ENCODE measurements around the gene UTP25. TPM values are rescaled to one million over a fixed set of nuclear protein-coding genes. Genes with fewer than 3 reads are reported as not detected.
"Not testable (repeated sequence)": the region's sequence is repeated elsewhere in the genome, so short reads cannot be mapped to it uniquely, and the experiment has no call there.

The UTP25 gene
- total RNA-seq, 1 experiment from 2014 or later: 8.7 TPM

GRCh38 chr1:209881619-209882018, 53.8 kb downstream of the UTP25 start:
- no peak for DNase-seq
- Histone ChIP-seq H3K36me3 (replicated peaks; ENCODE audit: control insufficient read depth, insufficient read depth, low read length) (no peaks in the 10 kb centered on the region), H3K4me3 (ENCODE audit: insufficient read depth, low read depth, low read length) (no peak overlapping the region), H3K27me3 (ENCODE audit: control insufficient read depth, insufficient read depth, low read length) (no peaks in the 10 kb centered on the region; the same call in 1 of the 2 replicates)

GRCh38 chr1:209882286-209882685, 54.5 kb downstream of the UTP25 start:
- no peaks in the 10 kb centered on the region for H3K36me3 ChIP-seq (replicated peaks; ENCODE audit: control insufficient read depth, insufficient read depth, low read length)
- no peaks in the 10 kb centered on the region; the same call in 1 of the 2 replicates for H3K27me3 ChIP-seq (ENCODE audit: control insufficient read depth, insufficient read depth, low read length)
- H3K4me3 ChIP-seq (ENCODE audit: insufficient read depth, low read depth, low read length): no peak overlapping the region
- DNase-seq: no peak

- H3K36me3 ChIP-seq (replicated peaks; ENCODE audit: control insufficient read depth, insufficient read depth, low read length): no peaks in the 10 kb centered on the region
- H3K4me3 ChIP-seq (ENCODE audit: insufficient read depth, low read depth, low read length): no peak overlapping the region
- no peaks in the 10 kb centered on the region; the same call in 1 of the 2 replicates for H3K27me3 ChIP-seq (ENCODE audit: control insufficient read depth, insufficient read depth, low read length)
- no peak for DNase-seq
Measured at GRCh38 chr1:209882942-209883340, 55.2 kb downstream of the UTP25 start.

- DNase-seq: no peak
- Histone ChIP-seq H3K36me3 (replicated peaks; ENCODE audit: control insufficient read depth, insufficient read depth, low read length) (no peaks in the 10 kb centered on the region), H3K27me3 (ENCODE audit: control insufficient read depth, insufficient read depth, low read length) (no peaks in the 10 kb centered on the region; the same call in 1 of the 2 replicates), H3K4me3 (ENCODE audit: insufficient read depth, low read depth, low read length) (no peak overlapping the region)
Measured at GRCh38 chr1:209883341-209883971, 55.7 kb downstream of the UTP25 start.

- H3K27me3 ChIP-seq (ENCODE audit: control insufficient read depth, insufficient read depth, low read length): no peaks in the 10 kb centered on the region; the same call in none of the 2 replicates
- H3K4me3 ChIP-seq (ENCODE audit: insufficient read depth, low read depth, low read length): no peak overlapping the region
- H3K36me3 ChIP-seq (replicated peaks; ENCODE audit: control insufficient read depth, insufficient read depth, low read length): no peaks in the 10 kb centered on the region
- no peak for DNase-seq
Measured at GRCh38 chr1:209884249-209884648, 56.5 kb downstream of the UTP25 start.

GRCh38 chr1:209884665-209885117, 56.9 kb downstream of the UTP25 start:
- DNase-seq: peak; percentile 46
- Histone ChIP-seq H3K27me3 (ENCODE audit: control insufficient read depth, insufficient read depth, low read length) (peaks cover 1% of the 10 kb centered on the region), H3K36me3 (replicated peaks; ENCODE audit: control insufficient read depth, insufficient read depth, low read length) (no peaks in the 10 kb centered on the region), H3K4me3 (ENCODE audit: insufficient read depth, low read depth, low read length) (no peak overlapping the region)

GRCh38 chr1:209885403-209886218, 57.8 kb downstream of the UTP25 start:
- H3K36me3 ChIP-seq (replicated peaks; ENCODE audit: control insufficient read depth, insufficient read depth, low read length): no peaks in the 10 kb centered on the region
- H3K4me3 ChIP-seq (ENCODE audit: insufficient read depth, low read depth, low read length): no peak overlapping the region
- no peak for DNase-seq
- H3K27me3 ChIP-seq (ENCODE audit: control insufficient read depth, insufficient read depth, low read length): peaks cover 1% of the 10 kb centered on the region

- no peaks in the 10 kb centered on the region for H3K36me3 ChIP-seq (replicated peaks; ENCODE audit: control insufficient read depth, insufficient read depth, low read length)
Measured at GRCh38 chr1:209886219-209886536, 58.4 kb downstream of the UTP25 start.

GRCh38 chr1:209888291-209889076, 60.7 kb downstream of the UTP25 start:
- not testable (repeated sequence) for H3K36me3 ChIP-seq (replicated peaks; ENCODE audit: control insufficient read depth, insufficient read depth, low read length); H3K27me3 ChIP-seq (ENCODE audit: control insufficient read depth, insufficient read depth, low read length); DNase-seq
- H3K4me3 ChIP-seq (ENCODE audit: insufficient read depth, low read depth, low read length): peak overlapping the region; percentile 12; the same call in 1 of the 2 replicates

More at GRCh38 chr1:209886219-209886536, 58.4 kb downstream of the UTP25 start:
- Histone ChIP-seq H3K4me3 (ENCODE audit: insufficient read depth, low read depth, low read length) (no peak overlapping the region), H3K27me3 (ENCODE audit: control insufficient read depth, insufficient read depth, low read length) (peaks cover 1% of the 10 kb centered on the region)
- no peak for DNase-seq

GRCh38 chr1:209889077-209889418, 61.3 kb downstream of the UTP25 start:
- Histone ChIP-seq H3K4me3 (ENCODE audit: insufficient read depth, low read depth, low read length) (peak overlapping the region; percentile 12; the same call in 1 of the 2 replicates), H3K36me3 (replicated peaks; ENCODE audit: control insufficient read depth, insufficient read depth, low read length) (no peaks in the 10 kb centered on the region)
- no peak for DNase-seq

GRCh38 chr1:209890641-209891330, 63.0 kb downstream of the UTP25 start:
- H3K4me3 ChIP-seq (ENCODE audit: insufficient read depth, low read depth, low read length): no peak overlapping the region
- H3K27me3 ChIP-seq (ENCODE audit: control insufficient read depth, insufficient read depth, low read length): peaks cover 1% of the 10 kb centered on the region
- no peaks in the 10 kb centered on the region for H3K36me3 ChIP-seq (replicated peaks; ENCODE audit: control insufficient read depth, insufficient read depth, low read length)
- no peak for DNase-seq

More at GRCh38 chr1:209889077-209889418, 61.3 kb downstream of the UTP25 start:
- H3K27me3 ChIP-seq (ENCODE audit: control insufficient read depth, insufficient read depth, low read length): peaks cover 1% of the 10 kb centered on the region; the same call in 1 of the 2 replicates

- Histone ChIP-seq H3K4me3 (ENCODE audit: insufficient read depth, low read depth, low read length) (no peak overlapping the region), H3K27me3 (ENCODE audit: control insufficient read depth, insufficient read depth, low read length) (peaks cover 1% of the 10 kb centered on the region), H3K36me3 (replicated peaks; ENCODE audit: control insufficient read depth, insufficient read depth, low read length) (no peaks in the 10 kb centered on the region)
- no peak for DNase-seq
Measured at GRCh38 chr1:209893751-209894150, 66.0 kb downstream of the UTP25 start.

GRCh38 chr1:209895709-209896108, 67.9 kb downstream of the UTP25 start:
- Histone ChIP-seq H3K27me3 (ENCODE audit: control insufficient read depth, insufficient read depth, low read length) (no peaks in the 10 kb centered on the region; the same call in 1 of the 2 replicates), H3K4me3 (ENCODE audit: insufficient read depth, low read depth, low read length) (no peak overlapping the region), H3K36me3 (replicated peaks; ENCODE audit: control insufficient read depth, insufficient read depth, low read length) (no peaks in the 10 kb centered on the region)
- no peak for DNase-seq

- Histone ChIP-seq H3K4me3 (ENCODE audit: insufficient read depth, low read depth, low read length) (no peak overlapping the region), H3K36me3 (replicated peaks; ENCODE audit: control insufficient read depth, insufficient read depth, low read length) (no peaks in the 10 kb centered on the region)
Measured at GRCh38 chr1:209896346-209896745, 68.6 kb downstream of the UTP25 start.

More at GRCh38 chr1:209896346-209896745, 68.6 kb downstream of the UTP25 start:
- no peaks in the 10 kb centered on the region; the same call in 1 of the 2 replicates for H3K27me3 ChIP-seq (ENCODE audit: control insufficient read depth, insufficient read depth, low read length)
- DNase-seq: no peak

Data from H7 (cell line).